ENCODE measurements around the gene CROCC2.

CROCC2 gene

GRCh38 chr2:240893363-240893844 lies 12.7 kb upstream of the CROCC2 start:
- POLR2A ChIA-PET, result no interaction called here
- Histone ChIP-seq H3K9me3 (ENCODE audit: control extremely low read depth in 1 of 5, control insufficient read depth in 4 of 5, insufficient read depth in 2 of 5, low read depth in 1 of 5, low read length in 4 of 5) (no peaks in the 10 kb centered on the region), H3K27me3 (replicated peaks in 2 of 5; ENCODE audit: control insufficient read depth in 4 of 5, insufficient read depth in 5 of 5, low read length in 4 of 5) (no peaks in the 10 kb centered on the region), H3K4me1 (ENCODE audit: control extremely low read depth in 1 of 4, control insufficient read depth in 4 of 4, insufficient read depth in 4 of 4, low read length in 3 of 4) (peaks cover 0 to 3% (median 0%) of the 10 kb centered on the region in 4 experiments), H3K36me3 (ENCODE audit: control insufficient read depth in 4 of 4, insufficient read depth in 4 of 4, low read length in 3 of 4) (no peaks in the 10 kb centered on the region), H3K27ac (ENCODE audit: insufficient read depth in 1 of 2, low read depth in 1 of 2, low read length in 2 of 2, poor library complexity in 1 of 2, severe bottlenecking in 2 of 2) (no peak overlapping the region), H3K4me3 (ENCODE audit: control insufficient read depth in 1 of 7, extremely low read depth in 1 of 7, insufficient read depth in 4 of 7, low read depth in 2 of 7, low read length in 6 of 7) (no peak overlapping the region)
- CTCF ChIA-PET, result interaction anchor here (1.2 kb wide), 1 partner anchor 8 kb away, joined by 3 read pairs; no protein-coding TSS in a partner anchor
- 42% methylated on average over 16 of the region's 17 CpGs for WGBS (ENCODE audit: insufficient coverage)
- DNase-seq, result peak in 2 of 3 donors; percentile 86 to 89

- Histone ChIP-seq H3K36me3 (ENCODE audit: control insufficient read depth in 4 of 4, insufficient read depth in 4 of 4, low read length in 3 of 4) (no peaks in the 10 kb centered on the region), H3K4me1 (ENCODE audit: control extremely low read depth in 1 of 4, control insufficient read depth in 4 of 4, insufficient read depth in 4 of 4, low read length in 3 of 4) (peaks cover 0 to 3% (median 0%) of the 10 kb centered on the region in 4 experiments), H3K27me3 (replicated peaks in 2 of 5; ENCODE audit: control insufficient read depth in 4 of 5, insufficient read depth in 5 of 5, low read length in 4 of 5) (no peaks in the 10 kb centered on the region), H3K4me3 (ENCODE audit: control insufficient read depth in 1 of 7, extremely low read depth in 1 of 7, insufficient read depth in 4 of 7, low read depth in 2 of 7, low read length in 6 of 7) (no peak overlapping the region), H3K9me3 (ENCODE audit: control extremely low read depth in 1 of 5, control insufficient read depth in 4 of 5, insufficient read depth in 2 of 5, low read depth in 1 of 5, low read length in 4 of 5) (no peaks in the 10 kb centered on the region), H3K27ac (ENCODE audit: insufficient read depth in 1 of 2, low read depth in 1 of 2, low read length in 2 of 2, poor library complexity in 1 of 2, severe bottlenecking in 2 of 2) (no peak overlapping the region)
- POLR2A ChIA-PET, result no interaction called here
- WGBS (ENCODE audit: insufficient coverage), result 91% methylated on average over 9 of the region's 9 CpGs
- CTCF ChIA-PET, result interaction anchor here (1.2 kb wide), 1 partner anchor 9 kb away, joined by 3 read pairs; no protein-coding TSS in a partner anchor
- no peak for DNase-seq
These were observed 12.1 kb upstream of the CROCC2 start for GRCh38 chr2:240894006-240894405.

GRCh38 chr2:240894836-240895558 lies 11.1 kb upstream of the CROCC2 start:
- Histone ChIP-seq H3K4me1 (ENCODE audit: control extremely low read depth in 1 of 4, control insufficient read depth in 4 of 4, insufficient read depth in 4 of 4, low read length in 3 of 4) (peaks cover 0 to 3% (median 0%) of the 10 kb centered on the region in 4 experiments), H3K27me3 (replicated peaks in 2 of 5; ENCODE audit: control insufficient read depth in 4 of 5, insufficient read depth in 5 of 5, low read length in 4 of 5) (no peaks in the 10 kb centered on the region), H3K4me3 (ENCODE audit: control insufficient read depth in 1 of 7, extremely low read depth in 1 of 7, insufficient read depth in 4 of 7, low read depth in 2 of 7, low read length in 6 of 7) (no peak overlapping the region), H3K36me3 (ENCODE audit: control insufficient read depth in 4 of 4, insufficient read depth in 4 of 4, low read length in 3 of 4) (no peaks in the 10 kb centered on the region), H3K9me3 (ENCODE audit: control extremely low read depth in 1 of 5, control insufficient read depth in 4 of 5, insufficient read depth in 2 of 5, low read depth in 1 of 5, low read length in 4 of 5) (no peaks in the 10 kb centered on the region), H3K27ac (ENCODE audit: insufficient read depth in 1 of 2, low read depth in 1 of 2, low read length in 2 of 2, poor library complexity in 1 of 2, severe bottlenecking in 2 of 2) (no peak overlapping the region)
- ChIA-PET CTCF (no interaction called here), POLR2A (no interaction called here)
- DNase-seq, result no peak
- 94% methylated on average over 26 of the region's 28 CpGs for WGBS (ENCODE audit: insufficient coverage)

- no peak within 1 kb of the TSS for H3K4me3 ChIP-seq (ENCODE audit: control insufficient read depth in 1 of 7, extremely low read depth in 1 of 7, insufficient read depth in 4 of 7, low read depth in 2 of 7, low read length in 6 of 7)
- H3K27ac ChIP-seq (ENCODE audit: insufficient read depth in 1 of 2, low read depth in 1 of 2, low read length in 2 of 2, poor library complexity in 1 of 2, severe bottlenecking in 2 of 2), result no peak within 1 kb of the TSS
- no peak for DNase-seq
- WGBS (ENCODE audit: insufficient coverage), result 98% methylated on average over 21 of the region's 24 CpGs
- peaks cover 0 to 3% (median 0%) of the 10 kb centered on the region in 4 experiments for H3K4me1 ChIP-seq (ENCODE audit: control extremely low read depth in 1 of 4, control insufficient read depth in 4 of 4, insufficient read depth in 4 of 4, low read length in 3 of 4)
- no peaks in the 10 kb centered on the region for H3K27me3 ChIP-seq (replicated peaks in 2 of 5; ENCODE audit: control insufficient read depth in 4 of 5, insufficient read depth in 5 of 5, low read length in 4 of 5)
- H3K9me3 ChIP-seq (ENCODE audit: control extremely low read depth in 1 of 5, control insufficient read depth in 4 of 5, insufficient read depth in 2 of 5, low read depth in 1 of 5, low read length in 4 of 5), result peaks cover 0 to 2% (median 0%) of the 10 kb centered on the region in 5 experiments
- POLR2A ChIA-PET, result no interaction called here
- H3K36me3 ChIP-seq (ENCODE audit: control insufficient read depth in 4 of 4, insufficient read depth in 4 of 4, low read length in 3 of 4), result no peaks in the 10 kb centered on the region
- CTCF ChIA-PET, result no interaction called here
These were observed 10.3 kb upstream of the CROCC2 start, which contains the start of gene MAB21L4 for GRCh38 chr2:240895656-240896388. Gene MAB21L4, minus strand, starts transcription at chr2:240896156. Its CDS starts 159 bp downstream, at chr2:240895997.

- no peak for DNase-seq
- Histone ChIP-seq H3K4me1 (ENCODE audit: control extremely low read depth in 1 of 4, control insufficient read depth in 4 of 4, insufficient read depth in 4 of 4, low read length in 3 of 4) (peaks cover 0 to 3% (median 0%) of the 10 kb centered on the region in 4 experiments), H3K27ac (ENCODE audit: insufficient read depth in 1 of 2, low read depth in 1 of 2, low read length in 2 of 2, poor library complexity in 1 of 2, severe bottlenecking in 2 of 2) (no peak overlapping the region), H3K36me3 (ENCODE audit: control insufficient read depth in 4 of 4, insufficient read depth in 4 of 4, low read length in 3 of 4) (no peaks in the 10 kb centered on the region), H3K9me3 (ENCODE audit: control extremely low read depth in 1 of 5, control insufficient read depth in 4 of 5, insufficient read depth in 2 of 5, low read depth in 1 of 5, low read length in 4 of 5) (peaks cover 0 to 5% (median 0%) of the 10 kb centered on the region in 5 experiments), H3K27me3 (replicated peaks in 2 of 5; ENCODE audit: control insufficient read depth in 4 of 5, insufficient read depth in 5 of 5, low read length in 4 of 5) (no peaks in the 10 kb centered on the region), H3K4me3 (ENCODE audit: control insufficient read depth in 1 of 7, extremely low read depth in 1 of 7, insufficient read depth in 4 of 7, low read depth in 2 of 7, low read length in 6 of 7) (no peak overlapping the region)
- WGBS (ENCODE audit: insufficient coverage), result 97% methylated on average over 7 of the region's 7 CpGs
- CTCF ChIA-PET, result interaction anchor here (0.6 kb wide), 1 partner anchor 10 kb away, joined by 3 read pairs; no protein-coding TSS in a partner anchor
- POLR2A ChIA-PET, result no interaction called here
These were observed 9.7 kb upstream of the CROCC2 start for GRCh38 chr2:240896394-240896793.

GRCh38 chr2:240896871-240897692 lies 9.1 kb upstream of the CROCC2 start:
- CTCF ChIA-PET, result interaction anchor here (0.6 to 1.0 kb wide), 2 partner anchors 10 to 15 kb away, joined by 3 to 4 read pairs; no protein-coding TSS in a partner anchor
- POLR2A ChIA-PET, result no interaction called here
- Histone ChIP-seq H3K27me3 (replicated peaks in 2 of 5; ENCODE audit: control insufficient read depth in 4 of 5, insufficient read depth in 5 of 5, low read length in 4 of 5) (no peaks in the 10 kb centered on the region), H3K4me3 (ENCODE audit: control insufficient read depth in 1 of 7, extremely low read depth in 1 of 7, insufficient read depth in 4 of 7, low read depth in 2 of 7, low read length in 6 of 7) (no peak overlapping the region), H3K9me3 (ENCODE audit: control extremely low read depth in 1 of 5, control insufficient read depth in 4 of 5, insufficient read depth in 2 of 5, low read depth in 1 of 5, low read length in 4 of 5) (peaks cover 0 to 5% (median 0%) of the 10 kb centered on the region in 5 experiments), H3K27ac (ENCODE audit: insufficient read depth in 1 of 2, low read depth in 1 of 2, low read length in 2 of 2, poor library complexity in 1 of 2, severe bottlenecking in 2 of 2) (no peak overlapping the region), H3K36me3 (ENCODE audit: control insufficient read depth in 4 of 4, insufficient read depth in 4 of 4, low read length in 3 of 4) (no peaks in the 10 kb centered on the region), H3K4me1 (ENCODE audit: control extremely low read depth in 1 of 4, control insufficient read depth in 4 of 4, insufficient read depth in 4 of 4, low read length in 3 of 4) (peaks cover 0 to 3% (median 0%) of the 10 kb centered on the region in 4 experiments)
- DNase-seq, result no peak
- 96% methylated on average over 11 of the region's 23 CpGs for WGBS (ENCODE audit: insufficient coverage)
